ENCODE measurements around the gene PRDX5. TPM values are rescaled to one million over a fixed set of nuclear protein-coding genes. Genes with fewer than 3 reads are reported as not detected.

Gene PRDX5
- total and polyA plus RNA-seq, 2 experiments from 2014 or later, result 212 to 312 TPM

DNA sequence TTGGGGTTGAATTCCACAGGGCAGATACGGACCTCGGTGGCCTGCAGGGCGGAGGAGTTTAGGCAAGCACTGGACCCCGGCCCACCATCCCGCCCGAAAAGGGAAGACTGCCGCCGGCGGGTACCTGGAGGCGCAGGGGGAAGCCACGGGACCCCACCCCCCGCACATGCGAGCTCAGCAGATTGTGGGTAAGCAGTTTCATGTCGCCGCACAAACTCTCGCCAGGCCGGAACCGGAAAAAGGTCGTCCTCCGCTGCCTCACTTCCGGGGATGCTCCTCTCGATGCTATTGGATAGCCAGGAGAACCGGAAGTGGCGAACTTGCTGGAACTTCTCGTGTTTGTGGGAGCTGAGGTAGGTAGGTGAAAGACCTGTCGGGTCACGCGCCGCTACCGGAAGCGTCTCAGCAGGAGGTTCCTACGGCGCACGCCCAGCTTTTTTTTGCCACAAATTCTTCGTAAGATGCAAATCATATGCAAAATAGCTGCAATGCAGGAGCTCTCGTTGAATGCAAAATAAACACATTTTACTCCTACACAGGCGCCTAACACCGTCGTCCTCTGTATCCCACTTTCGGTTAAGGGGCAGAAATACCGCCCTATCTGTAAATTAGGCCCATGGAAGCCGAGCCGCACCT lies 478 bp upstream of the PRDX5 start, which contains the start of gene TRMT112:
TRMT112 (minus strand) TSS at position 235 of the 636 bp plus-strand sequence; CDS start at position 202, 33 bp downstream.
- DNase-seq (ENCODE audit: low spot score), result peak; percentile 98
- Histone ChIP-seq H3K27me3 (ENCODE audit: insufficient read depth) (no peaks in the 10 kb centered on the region), H4K20me1 (replicated peaks; ENCODE audit: insufficient read depth) (no peaks in the 10 kb centered on the region; the same call in 1 of the 2 replicates), H3K79me2 (replicated peaks; ENCODE audit: insufficient read depth) (peaks cover 18% of the 10 kb centered on the region), H3K27ac (ENCODE audit: low read depth) (peak within 1 kb of the TSS; percentile 93), H3K4me2 (peak within 1 kb of the TSS; percentile 74), H2AFZ (peak within 1 kb of the TSS; percentile 87), H3K36me3 (ENCODE audit: insufficient read depth) (peaks cover 3% of the 10 kb centered on the region; the same call in 1 of the 2 replicates), H3F3A (replicated peaks; ENCODE audit: low read depth) (peaks cover 17% of the 10 kb centered on the region; the same call in 1 of the 2 replicates), H3K4me1 (ENCODE audit: insufficient read depth) (peaks cover 12% of the 10 kb centered on the region), H3K4me3 (peak within 1 kb of the TSS; percentile 82), H3K9me2 (ENCODE audit: insufficient read depth) (no peaks in the 10 kb centered on the region)
- peak within 1 kb of the TSS; percentile 98 for H3K4me3 Mint-ChIP-seq
- ATAC-seq, result peak; percentile 82
- peak within 1 kb of the TSS; percentile 100 for H3K27ac Mint-ChIP-seq
- H3K9me3 Mint-ChIP-seq, result no peaks in the 10 kb centered on the region; the same call in 1 of the 3 replicates
- peaks cover 55% of the 10 kb centered on the region for H3K36me3 Mint-ChIP-seq (ENCODE audit: low read depth)
- TF ChIP-seq, protein P1, sequence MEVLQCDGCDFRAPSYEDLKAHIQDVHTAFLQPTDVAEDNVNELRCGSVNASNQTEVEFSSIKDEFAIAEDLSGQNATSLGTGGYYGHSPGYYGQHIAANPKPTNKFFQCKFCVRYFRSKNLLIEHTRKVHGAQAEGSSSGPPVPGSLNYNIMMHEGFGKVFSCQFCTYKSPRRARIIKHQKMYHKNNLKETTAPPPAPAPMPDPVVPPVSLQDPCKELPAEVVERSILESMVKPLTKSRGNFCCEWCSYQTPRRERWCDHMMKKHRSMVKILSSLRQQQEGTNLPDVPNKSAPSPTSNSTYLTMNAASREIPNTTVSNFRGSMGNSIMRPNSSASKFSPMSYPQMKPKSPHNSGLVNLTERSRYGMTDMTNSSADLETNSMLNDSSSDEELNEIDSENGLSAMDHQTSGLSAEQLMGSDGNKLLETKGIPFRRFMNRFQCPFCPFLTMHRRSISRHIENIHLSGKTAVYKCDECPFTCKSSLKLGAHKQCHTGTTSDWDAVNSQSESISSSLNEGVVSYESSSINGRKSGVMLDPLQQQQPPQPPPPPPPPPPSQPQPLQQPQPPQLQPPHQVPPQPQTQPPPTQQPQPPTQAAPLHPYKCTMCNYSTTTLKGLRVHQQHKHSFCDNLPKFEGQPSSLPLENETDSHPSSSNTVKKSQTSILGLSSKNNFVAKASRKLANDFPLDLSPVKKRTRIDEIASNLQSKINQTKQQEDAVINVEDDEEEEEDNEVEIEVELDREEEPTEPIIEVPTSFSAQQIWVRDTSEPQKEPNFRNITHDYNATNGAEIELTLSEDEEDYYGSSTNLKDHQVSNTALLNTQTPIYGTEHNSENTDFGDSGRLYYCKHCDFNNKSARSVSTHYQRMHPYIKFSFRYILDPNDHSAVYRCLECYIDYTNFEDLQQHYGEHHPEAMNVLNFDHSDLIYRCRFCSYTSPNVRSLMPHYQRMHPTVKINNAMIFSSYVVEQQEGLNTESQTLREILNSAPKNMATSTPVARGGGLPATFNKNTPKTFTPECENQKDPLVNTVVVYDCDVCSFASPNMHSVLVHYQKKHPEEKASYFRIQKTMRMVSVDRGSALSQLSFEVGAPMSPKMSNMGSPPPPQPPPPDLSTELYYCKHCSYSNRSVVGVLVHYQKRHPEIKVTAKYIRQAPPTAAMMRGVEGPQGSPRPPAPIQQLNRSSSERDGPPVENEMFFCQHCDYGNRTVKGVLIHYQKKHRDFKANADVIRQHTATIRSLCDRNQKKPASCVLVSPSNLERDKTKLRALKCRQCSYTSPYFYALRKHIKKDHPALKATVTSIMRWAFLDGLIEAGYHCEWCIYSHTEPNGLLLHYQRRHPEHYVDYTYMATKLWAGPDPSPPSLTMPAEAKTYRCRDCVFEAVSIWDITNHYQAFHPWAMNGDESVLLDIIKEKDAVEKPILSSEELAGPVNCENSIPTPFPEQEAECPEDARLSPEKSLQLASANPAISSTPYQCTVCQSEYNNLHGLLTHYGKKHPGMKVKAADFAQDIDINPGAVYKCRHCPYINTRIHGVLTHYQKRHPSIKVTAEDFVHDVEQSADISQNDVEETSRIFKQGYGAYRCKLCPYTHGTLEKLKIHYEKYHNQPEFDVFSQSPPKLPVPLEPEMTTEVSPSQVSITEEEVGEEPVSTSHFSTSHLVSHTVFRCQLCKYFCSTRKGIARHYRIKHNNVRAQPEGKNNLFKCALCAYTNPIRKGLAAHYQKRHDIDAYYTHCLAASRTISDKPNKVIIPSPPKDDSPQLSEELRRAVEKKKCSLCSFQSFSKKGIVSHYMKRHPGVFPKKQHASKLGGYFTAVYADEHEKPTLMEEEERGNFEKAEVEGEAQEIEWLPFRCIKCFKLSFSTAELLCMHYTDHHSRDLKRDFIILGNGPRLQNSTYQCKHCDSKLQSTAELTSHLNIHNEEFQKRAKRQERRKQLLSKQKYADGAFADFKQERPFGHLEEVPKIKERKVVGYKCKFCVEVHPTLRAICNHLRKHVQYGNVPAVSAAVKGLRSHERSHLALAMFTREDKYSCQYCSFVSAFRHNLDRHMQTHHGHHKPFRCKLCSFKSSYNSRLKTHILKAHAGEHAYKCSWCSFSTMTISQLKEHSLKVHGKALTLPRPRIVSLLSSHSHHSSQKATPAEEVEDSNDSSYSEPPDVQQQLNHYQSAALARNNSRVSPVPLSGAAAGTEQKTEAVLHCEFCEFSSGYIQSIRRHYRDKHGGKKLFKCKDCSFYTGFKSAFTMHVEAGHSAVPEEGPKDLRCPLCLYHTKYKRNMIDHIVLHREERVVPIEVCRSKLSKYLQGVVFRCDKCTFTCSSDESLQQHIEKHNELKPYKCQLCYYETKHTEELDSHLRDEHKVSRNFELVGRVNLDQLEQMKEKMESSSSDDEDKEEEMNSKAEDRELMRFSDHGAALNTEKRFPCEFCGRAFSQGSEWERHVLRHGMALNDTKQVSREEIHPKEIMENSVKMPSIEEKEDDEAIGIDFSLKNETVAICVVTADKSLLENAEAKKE (CRISPR knock-in tag; IDR thresholded peaks at IDR 0.05), result no peak
- TF ChIP-seq POLR2AphosphoS5 (IDR thresholded peaks at IDR 0.05; ENCODE audit: low read depth), result peak; percentile 85
- TF ChIP-seq CREB1 (CRISPR knock-in tag; IDR thresholded peaks at IDR 0.05; ENCODE audit: low read depth), result peak; percentile 78; the same call in 1 of the 2 replicates
- peak; percentile 84 for TF ChIP-seq ETS1 (IDR thresholded peaks at IDR 0.05)
- peaks cover 19% of the 10 kb centered on the region for H3K4me1 Mint-ChIP-seq
- peaks cover 31% of the 10 kb centered on the region for H3K27me3 Mint-ChIP-seq (ENCODE audit: insufficient read depth, low read depth, poor library complexity)
